ENCODE measurements around the gene ACTN4.

ACTN4 gene

DNA sequence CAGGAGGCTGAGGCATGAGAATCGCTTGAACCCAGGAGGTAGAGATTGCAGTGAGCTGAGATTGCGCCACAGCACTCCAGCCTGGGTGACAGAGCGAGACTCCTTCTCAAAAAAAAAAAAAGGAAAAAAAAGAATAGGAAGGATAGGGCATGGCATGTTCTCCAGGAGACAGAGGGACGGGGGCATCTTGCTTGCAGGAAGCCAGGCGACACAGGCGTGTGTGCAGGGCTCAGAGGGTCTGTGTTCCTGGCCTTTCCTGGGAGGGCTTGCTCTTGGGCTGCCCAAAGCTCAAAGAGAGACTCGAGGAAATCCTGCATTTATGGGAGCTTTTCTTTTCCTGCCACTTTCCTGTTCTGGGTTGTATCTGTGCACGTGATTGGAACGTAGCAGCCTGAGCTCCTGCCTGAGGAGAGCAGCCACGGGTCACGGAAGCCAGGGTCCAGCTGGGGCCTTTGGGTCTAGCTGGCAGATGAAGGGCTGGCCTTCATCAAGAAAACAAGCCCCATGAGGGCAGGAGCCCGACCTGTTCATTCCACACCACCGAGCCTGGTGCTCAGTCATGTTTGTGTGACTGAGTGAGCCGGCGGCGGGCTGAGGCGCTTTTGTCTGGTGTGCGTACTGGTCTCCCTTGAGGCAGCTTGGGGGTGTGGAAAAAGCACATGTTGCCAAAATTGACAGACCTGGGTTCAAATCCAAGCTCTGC lies 52.3 kb downstream of the ACTN4 start:
- in situ Hi-C loops (cut with HindIII; ENCODE audit: low pct_ligation_motif_present, low sequenced_read_pairs) = no loop called here
- H3K27me3 ChIP-seq (replicated peaks) = no peaks in the 10 kb centered on the region
- H3K36me3 ChIP-seq (replicated peaks) = peaks cover 59% of the 10 kb centered on the region
- no peak overlapping the region for H3K27ac ChIP-seq
- no peak for DNase-seq
- TF ChIP-seq, protein P1, sequence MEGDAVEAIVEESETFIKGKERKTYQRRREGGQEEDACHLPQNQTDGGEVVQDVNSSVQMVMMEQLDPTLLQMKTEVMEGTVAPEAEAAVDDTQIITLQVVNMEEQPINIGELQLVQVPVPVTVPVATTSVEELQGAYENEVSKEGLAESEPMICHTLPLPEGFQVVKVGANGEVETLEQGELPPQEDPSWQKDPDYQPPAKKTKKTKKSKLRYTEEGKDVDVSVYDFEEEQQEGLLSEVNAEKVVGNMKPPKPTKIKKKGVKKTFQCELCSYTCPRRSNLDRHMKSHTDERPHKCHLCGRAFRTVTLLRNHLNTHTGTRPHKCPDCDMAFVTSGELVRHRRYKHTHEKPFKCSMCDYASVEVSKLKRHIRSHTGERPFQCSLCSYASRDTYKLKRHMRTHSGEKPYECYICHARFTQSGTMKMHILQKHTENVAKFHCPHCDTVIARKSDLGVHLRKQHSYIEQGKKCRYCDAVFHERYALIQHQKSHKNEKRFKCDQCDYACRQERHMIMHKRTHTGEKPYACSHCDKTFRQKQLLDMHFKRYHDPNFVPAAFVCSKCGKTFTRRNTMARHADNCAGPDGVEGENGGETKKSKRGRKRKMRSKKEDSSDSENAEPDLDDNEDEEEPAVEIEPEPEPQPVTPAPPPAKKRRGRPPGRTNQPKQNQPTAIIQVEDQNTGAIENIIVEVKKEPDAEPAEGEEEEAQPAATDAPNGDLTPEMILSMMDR (IDR thresholded peaks at IDR 0.05; ENCODE audit: low read depth, low read length, missing control alignments) = no peak
- no peak overlapping the region for H3K4me3 ChIP-seq (ENCODE audit: low read depth, low read length)

DNA sequence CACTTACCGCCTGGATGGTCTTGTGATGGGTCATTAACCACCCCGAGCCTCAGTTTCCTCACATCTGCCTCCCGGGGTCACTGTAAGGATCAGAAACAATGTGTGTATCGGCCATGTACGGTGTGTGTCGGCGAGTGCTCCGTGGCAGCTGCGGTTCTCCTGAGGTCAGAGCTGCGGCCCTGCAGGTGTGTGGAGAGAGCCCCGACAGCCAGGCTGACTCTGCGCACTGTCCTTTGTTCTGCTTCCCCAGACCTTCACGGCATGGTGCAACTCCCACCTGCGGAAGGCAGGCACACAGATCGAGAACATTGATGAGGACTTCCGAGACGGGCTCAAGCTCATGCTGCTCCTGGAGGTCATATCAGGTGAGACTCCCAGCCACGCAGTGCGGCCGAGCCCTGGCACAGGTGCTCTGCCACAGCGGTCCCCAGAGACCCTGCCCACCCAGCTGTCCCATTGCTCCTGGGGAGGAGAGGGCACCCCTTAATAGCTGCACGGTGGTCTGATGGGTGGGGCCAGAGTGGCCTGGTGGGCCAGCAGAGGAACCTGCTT lies 53.0 kb downstream of the ACTN4 start:
- H3K27ac ChIP-seq = no peak overlapping the region
- H3K4me3 ChIP-seq (ENCODE audit: low read depth, low read length) = no peak overlapping the region

DNA sequence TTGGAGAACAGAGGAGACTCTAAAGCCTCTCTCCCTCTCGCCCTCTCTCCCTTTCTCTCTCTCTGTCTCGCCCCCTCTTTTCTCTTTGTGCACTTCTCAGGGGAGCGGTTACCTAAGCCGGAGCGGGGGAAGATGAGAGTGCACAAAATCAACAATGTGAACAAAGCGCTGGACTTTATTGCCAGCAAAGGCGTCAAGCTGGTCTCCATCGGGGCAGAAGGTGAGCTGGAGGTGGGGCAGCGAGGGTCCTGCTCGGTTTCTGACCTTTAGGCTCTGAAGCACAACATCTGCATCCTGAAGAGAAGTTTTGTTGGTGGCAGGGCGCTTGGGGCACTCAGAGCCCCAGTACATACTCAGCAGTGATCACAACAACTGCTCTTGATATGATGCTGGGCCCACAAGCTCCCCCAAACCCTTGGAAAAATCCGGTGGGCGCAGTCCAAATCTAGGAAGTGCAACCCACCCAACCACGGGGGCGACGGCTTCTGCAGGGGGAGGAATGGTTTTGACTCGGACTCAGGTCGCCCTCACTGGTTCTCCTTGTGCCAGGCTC lies 53.5 kb downstream of the ACTN4 start:
- TF ChIP-seq, protein P1 (IDR thresholded peaks at IDR 0.05; ENCODE audit: low read depth, low read length, missing control alignments) = no peak

More for the DNA sequence above, 53.0 kb downstream of the ACTN4 start:
- H3K27me3 ChIP-seq (replicated peaks) = no peaks in the 10 kb centered on the region
- in situ Hi-C loops (cut with HindIII; ENCODE audit: low pct_ligation_motif_present, low sequenced_read_pairs) = no loop called here
- TF ChIP-seq, protein P1 (IDR thresholded peaks at IDR 0.05; ENCODE audit: low read depth, low read length, missing control alignments) = no peak
- DNase-seq = no peak
- H3K36me3 ChIP-seq (replicated peaks) = peaks cover 59% of the 10 kb centered on the region

DNA sequence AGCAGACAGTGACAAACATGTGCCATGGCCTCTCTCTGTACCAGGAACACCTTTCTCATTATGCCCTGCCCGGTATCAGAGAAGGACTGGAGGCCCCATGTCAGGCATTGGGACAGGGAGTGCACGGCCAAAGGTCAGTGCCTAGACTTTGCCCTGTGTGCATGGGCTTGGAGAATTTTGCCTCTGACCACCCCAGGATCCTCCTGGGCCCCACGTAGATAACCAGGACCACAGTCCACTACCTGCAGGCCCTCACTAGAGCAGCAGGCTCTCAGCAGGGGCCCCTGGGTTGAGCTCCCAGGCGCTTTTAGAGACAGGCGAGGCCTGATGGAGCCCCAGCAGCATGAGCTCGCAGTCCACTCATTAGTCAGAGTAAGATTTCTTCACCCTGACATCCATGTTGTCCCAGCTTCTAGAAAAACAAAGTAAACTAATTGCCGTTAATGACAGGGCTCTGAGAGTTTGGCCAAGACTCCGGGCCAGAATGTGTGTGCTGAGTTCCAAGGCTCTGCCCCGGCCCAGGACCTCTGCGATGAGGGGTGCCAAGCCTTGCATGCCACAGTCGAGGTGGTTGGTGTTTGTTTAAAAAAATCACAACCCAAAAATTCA lies 54.1 kb downstream of the ACTN4 start:
- in situ Hi-C loops (cut with HindIII; ENCODE audit: low pct_ligation_motif_present, low sequenced_read_pairs) = no loop called here
- no peak overlapping the region for H3K27ac ChIP-seq
- DNase-seq = no peak
- H3K36me3 ChIP-seq (replicated peaks) = peaks cover 67% of the 10 kb centered on the region
- H3K4me3 ChIP-seq (ENCODE audit: low read depth, low read length) = no peak overlapping the region
- no peaks in the 10 kb centered on the region for H3K27me3 ChIP-seq (replicated peaks)
- TF ChIP-seq, protein P1 (IDR thresholded peaks at IDR 0.05; ENCODE audit: low read depth, low read length, missing control alignments) = no peak

More for the DNA sequence above, 53.5 kb downstream of the ACTN4 start:
- Histone ChIP-seq H3K36me3 (replicated peaks) (peaks cover 62% of the 10 kb centered on the region), H3K27ac (no peak overlapping the region), H3K4me3 (ENCODE audit: low read depth, low read length) (no peak overlapping the region), H3K27me3 (replicated peaks) (no peaks in the 10 kb centered on the region)
- DNase-seq = no peak
- in situ Hi-C loops (cut with HindIII; ENCODE audit: low pct_ligation_motif_present, low sequenced_read_pairs) = no loop called here

DNA sequence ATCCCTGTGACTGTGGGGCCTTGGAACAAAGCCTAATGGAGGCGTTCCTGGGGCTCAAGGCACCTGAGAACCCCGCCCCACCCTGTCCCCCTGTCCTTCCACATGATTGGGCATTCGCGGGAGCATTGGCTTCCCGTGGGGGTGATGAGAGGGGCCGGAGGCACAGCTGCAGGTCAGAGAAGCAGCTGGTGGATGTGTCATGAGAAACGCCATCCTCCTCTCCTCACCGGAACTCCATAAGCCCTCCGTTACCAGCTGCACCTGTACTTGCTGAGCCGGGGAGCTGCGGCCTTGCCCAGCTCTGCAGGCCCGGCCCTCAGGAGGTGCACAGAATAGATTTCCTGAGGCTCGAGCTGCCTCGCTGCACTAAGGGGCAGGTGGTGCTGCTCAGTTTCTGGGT lies 54.8 kb downstream of the ACTN4 start:
- no peak for DNase-seq
- Histone ChIP-seq H3K36me3 (replicated peaks) (peaks cover 69% of the 10 kb centered on the region), H3K4me3 (ENCODE audit: low read depth, low read length) (no peak overlapping the region), H3K27me3 (replicated peaks) (no peaks in the 10 kb centered on the region), H3K27ac (no peak overlapping the region)
- TF ChIP-seq, protein P1 (IDR thresholded peaks at IDR 0.05; ENCODE audit: low read depth, low read length, missing control alignments) = no peak
- in situ Hi-C loops (cut with HindIII; ENCODE audit: low pct_ligation_motif_present, low sequenced_read_pairs) = no loop called here

All from brain microvascular endothelial cell (primary cell).